ENCODE data around the gene MRPL1. TPM values are rescaled to one million over a fixed set of nuclear protein-coding genes. Genes with fewer than 3 reads are reported as not detected.
A peak's percentile ranks its signal among the peaks of the same experiment; 100 is the strongest.
"Not testable (repeated sequence)": the region's sequence is repeated elsewhere in the genome, so short reads cannot be mapped to it uniquely, and the experiment has no call there.

The MRPL1 gene
- total RNA-seq, 1 donor from 2014 or later = 24.9 TPM

DNA sequence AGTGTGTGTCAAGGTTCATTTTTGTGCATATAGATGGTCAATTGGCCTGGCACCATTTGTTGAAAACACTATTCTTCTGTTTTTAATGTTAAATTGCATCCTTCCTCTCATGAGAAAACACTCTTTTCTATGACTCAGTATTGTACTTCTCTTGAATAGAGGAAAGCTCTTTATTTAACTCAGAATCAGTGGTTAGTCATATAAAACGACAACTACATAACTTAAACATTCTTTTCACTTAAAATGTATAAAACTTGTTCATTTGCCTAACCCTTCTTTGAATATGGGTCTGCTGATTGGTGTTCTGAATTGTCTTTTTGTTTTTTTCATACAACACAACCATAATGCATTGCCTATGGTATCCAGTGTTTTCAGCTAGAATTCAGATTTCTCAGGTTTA lies 17.2 kb upstream of the MRPL1 start:
- DNase-seq (ENCODE audit: low spot score) (no peak), ATAC-seq (no peak)
- intact Hi-C loops (cut with DNase I) = no loop called here

DNA sequence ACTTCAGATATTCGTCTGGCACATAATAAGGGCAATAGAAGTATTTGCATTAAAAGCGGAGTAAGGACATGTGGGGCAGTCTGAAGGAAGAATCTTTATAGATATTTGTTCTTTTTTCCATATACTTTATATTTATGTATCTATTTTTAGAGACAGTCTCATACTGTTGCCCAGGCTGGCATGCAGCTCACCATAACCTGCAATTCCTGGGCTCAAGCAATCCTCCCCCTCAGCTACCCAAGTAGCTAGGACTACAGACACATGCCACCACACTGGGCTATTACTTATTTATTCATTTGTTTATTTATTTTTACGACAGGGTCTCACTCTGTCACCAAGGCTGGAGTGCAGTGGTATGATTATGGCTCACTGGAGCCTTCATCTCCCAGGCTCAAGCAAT lies 16.7 kb upstream of the MRPL1 start:
- ATAC-seq = no peak
- intact Hi-C loops (cut with DNase I) = loop anchor here (2.0 kb wide), 1 partner anchor 51 kb away; no protein-coding TSS in a partner anchor
- DNase-seq (ENCODE audit: low spot score) = no peak

DNA sequence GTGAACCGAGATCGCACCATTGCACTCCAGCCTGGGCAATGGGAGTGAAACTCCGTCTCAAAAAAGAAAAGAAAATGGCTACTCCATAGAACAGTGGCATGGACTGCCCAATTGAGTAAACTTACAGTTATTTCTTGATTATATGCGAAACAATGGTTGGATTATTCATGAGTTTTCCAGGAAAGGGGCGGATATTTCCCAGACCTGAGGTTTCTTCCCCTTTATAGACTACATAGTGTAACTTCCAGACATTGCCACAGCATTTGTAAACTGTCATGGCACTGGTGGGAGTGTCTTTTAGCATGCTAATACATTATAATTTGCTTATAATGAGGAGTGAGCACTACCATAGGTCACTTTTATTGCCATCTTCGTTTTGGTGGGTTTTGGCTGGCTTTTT lies 14.1 kb upstream of the MRPL1 start:
- ATAC-seq (no peak), DNase-seq (ENCODE audit: low spot score) (no peak)
- intact Hi-C loops (cut with DNase I) = no loop called here

DNA sequence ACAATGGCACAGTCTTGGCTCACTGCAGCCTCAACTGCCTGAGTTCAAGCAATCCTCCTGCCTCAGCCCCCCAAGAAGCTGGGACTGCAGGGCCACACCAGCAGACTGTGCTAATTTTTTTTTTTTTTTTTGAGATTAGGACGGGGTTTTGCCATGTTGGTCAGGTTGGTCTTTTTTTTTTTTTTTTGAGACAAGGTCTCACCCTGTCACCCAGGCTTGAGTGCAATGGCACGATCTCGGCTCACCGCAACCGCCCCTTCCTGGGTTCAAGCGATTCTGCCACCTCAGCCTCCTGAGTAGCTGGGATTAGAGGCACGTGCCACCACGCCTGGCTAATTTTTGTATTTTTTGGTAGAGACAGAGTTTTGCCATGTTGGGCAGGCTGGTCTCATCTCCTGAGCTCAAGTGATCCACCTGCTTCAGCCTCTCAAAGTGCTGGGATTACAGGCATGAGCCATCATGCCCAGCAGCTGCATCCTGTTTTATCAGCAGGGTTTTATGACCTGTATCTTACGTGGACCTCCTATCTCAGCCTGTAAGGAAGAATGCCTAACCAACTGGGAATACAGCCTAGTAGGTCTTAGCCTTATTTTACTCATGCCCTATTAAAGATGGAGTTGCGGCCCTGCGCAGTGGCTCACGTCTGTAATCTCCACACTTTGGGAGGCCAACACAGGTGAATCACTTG lies 13.2 kb upstream of the MRPL1 start:
- DNase-seq (ENCODE audit: low spot score) (no peak), ATAC-seq (no peak)
- intact Hi-C loops (cut with DNase I) = no loop called here

DNA sequence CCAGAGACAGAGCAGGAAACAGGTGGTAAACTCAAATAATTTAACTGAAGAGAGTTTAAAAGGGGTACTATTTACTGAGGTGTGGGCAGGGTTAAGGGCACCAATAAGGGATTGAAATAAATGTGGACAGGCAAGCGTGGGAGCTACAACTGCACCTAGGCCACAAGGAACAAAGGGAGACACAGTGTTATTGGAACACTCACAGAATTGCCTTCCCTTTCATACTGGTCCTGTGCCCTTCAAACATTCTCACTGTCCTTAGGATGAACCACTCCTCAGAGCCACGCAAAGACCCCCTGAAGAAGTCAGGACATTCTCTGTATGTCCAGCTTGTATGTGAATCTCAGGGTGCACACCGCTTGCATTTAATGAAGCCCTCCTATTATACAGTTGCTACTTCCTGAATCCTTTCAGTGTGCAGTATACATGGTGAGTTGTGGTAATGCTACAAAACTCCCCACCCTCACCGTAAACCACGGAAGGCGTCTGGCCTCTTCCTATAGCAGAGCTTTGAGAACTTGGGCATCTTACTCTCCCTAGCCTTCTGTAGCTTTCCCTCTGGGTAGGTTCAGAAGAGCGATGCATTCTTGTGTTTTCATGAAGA lies 9.6 kb upstream of the MRPL1 start:
- ATAC-seq (peak; percentile 41), DNase-seq (ENCODE audit: low spot score) (no peak)
- intact Hi-C loops (cut with DNase I) = no loop called here

DNA sequence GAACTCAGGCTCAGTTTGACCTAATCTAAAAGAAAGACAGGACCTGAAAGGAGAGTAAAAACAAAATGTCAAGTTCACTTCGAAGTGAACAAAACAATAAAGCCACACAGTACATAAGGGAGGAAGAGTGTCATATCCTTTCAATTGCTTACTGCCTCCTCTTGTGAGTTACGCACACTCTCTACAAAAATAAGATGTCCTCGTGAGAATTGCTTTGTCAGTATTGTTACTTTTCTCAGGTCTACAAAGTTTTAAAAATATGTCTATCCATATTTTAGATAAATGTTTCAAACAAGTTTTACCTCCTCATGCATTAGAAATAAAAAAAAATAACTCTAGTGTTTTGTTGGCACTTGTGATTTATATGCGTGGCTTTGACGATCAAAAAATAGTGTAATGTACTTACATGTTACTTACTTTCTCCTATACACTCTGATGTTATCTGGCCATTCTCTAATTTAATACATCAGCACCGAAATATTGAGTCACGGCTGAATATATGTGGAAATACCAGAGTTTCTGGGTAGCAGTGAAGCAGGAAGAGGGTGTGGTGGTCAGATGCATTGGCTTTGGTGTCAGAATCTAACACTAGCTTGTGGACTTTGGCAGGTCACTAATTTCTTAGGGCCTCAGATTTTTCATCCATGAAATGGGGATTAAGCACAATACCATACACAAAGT lies 8.1 kb upstream of the MRPL1 start:
- intact Hi-C loops (cut with DNase I) = no loop called here
- ATAC-seq (peak; percentile 55), DNase-seq (ENCODE audit: low spot score) (no peak)

DNA sequence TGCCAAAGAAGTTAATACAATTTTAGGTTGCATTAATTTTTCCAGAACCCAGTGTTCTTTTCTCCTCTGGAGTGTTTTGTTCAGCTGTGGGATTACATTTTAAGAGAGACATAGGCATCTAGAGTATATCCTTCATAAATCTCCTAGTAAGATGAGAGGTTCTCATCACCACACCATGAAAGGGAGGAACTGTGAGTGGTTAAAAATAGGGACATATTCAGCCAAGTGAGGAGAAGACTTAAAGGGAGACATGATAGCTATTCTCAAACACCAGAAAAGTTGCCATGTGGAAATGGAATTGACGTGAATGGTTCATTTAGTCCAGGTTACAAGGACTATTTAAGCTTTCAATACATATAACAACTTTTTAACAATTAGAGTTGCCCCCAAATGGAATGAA lies 6.5 kb upstream of the MRPL1 start:
- ATAC-seq (no peak), DNase-seq (ENCODE audit: low spot score) (no peak)
- intact Hi-C loops (cut with DNase I) = no loop called here

DNA sequence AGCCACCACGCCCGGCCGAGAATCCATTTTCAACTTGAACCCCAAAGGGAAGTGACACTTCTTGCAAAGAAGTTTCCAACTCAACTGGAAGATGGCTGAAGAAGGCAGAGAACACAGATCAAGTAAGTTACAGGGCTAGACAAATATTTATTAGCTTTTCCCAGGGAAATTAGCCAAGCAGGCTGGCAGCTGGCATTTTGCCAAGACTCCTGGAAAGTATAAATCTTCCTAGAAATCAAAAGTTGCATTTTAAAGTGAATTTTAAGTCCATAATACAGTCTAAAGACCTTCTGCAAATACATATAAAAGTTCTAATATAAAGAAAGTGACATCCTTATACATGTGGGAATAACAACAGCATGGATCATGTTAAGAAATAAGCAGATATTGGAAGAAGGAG lies 3.4 kb upstream of the MRPL1 start:
- intact Hi-C loops (cut with DNase I) = no loop called here
- no peak for ATAC-seq
- DNase-seq (ENCODE audit: low spot score) = no peak

DNA sequence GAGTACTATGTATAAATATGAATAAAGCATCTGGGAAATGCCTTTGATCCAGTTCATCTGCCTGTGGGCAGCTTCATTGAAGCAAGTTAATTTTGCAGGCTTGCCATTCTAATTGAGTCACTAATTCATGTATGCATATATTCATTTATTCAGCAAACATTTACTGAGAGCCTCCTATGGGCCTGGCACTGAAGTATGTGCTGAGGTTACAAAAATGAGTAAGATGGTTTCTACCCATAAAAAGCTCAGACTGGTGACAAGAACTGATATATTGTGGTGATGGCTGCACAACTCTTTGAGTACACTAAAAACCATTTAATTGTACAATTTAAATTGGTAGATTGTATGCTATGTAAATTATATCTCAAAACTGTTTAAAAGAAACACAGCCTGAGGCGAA lies 1.1 kb upstream of the MRPL1 start:
- intact Hi-C loops (cut with DNase I) = loop anchor here (5.0 kb wide), 1 partner anchor 44 kb away; the partner anchor contains the start of gene CNOT6L
- no peak for ATAC-seq
- DNase-seq (ENCODE audit: low spot score) = no peak

DNA sequence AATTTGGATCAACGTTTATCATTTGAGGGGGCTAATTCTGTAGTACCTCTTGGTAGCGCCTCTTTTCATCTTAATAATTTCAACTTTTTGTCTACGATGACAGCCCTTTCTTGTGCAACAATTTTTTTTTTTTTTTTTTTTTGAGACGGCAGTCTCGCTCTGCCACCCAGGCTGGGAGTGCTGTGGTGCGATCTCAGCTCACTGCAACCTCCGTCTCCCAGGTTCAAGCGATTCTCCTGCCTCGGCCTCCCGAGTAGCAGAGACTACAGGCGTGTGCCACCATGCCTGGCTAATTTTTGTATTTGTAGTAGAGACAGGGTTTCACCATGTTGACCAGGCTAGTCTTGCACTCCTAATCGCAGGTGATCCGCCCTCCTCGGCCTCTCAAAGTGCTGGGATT lies 711 bp downstream of the MRPL1 start:
- intact Hi-C loops (cut with DNase I) = loop anchor here (5.0 kb wide), 1 partner anchor 46 kb away; the partner anchor contains the start of gene CNOT6L
- not testable (repeated sequence) for DNase-seq (ENCODE audit: low spot score); ATAC-seq

DNA sequence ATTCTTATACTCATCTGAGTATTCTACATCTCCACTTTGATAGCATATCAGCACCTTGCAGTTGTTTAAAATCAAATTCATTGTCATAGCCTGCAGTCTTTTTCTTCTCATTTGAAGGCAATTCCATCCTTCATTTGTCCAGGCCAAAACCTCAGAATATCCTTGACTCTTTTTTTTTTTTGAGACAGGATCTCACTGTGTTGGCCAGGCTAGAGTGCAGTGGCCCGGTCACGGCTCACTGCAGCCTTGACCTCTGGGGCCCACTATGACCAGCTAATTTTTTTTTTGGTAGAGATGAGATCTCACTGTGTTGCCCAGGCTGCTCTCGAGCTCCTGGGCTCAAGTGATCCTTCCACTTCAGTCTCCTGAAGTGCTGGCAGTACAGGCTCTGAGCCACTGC lies 2.6 kb downstream of the MRPL1 start:
- ATAC-seq = no peak
- no peak for DNase-seq (ENCODE audit: low spot score)
- intact Hi-C loops (cut with DNase I) = no loop called here

DNA sequence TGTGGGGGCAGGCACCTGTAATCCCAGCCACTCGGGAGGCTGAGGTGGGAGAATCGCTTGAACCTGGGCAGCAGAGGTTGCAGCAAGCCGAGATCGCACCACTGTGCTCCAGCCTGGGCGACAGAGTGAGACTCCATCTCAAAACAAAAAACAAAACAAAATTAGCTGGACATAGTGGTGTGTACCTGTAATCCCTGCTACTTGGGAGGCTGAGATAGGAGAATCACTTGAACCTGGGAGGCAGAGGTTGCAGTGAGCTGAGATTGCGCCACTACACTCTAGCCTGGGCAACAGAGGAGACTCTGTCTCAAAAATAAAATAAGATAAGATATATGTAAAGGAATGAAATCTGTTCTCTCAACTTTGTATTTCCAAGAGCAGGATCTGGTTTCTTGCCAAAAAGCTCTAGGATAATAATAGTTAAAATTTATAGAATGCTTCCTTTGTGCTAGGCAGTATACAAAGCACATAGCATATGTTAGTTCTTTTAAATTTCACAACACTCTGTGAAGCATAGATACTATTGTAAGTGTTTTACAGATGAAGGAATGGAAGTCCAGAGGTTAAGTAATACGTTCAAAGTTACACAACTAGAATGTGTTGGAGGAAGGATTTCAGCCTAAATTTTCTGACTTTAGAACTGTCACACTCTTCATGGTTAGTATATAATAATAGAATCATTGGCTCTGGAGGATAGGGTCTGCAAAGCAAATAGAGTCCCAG lies 10.3 kb downstream of the MRPL1 start:
- DNase-seq (ENCODE audit: low spot score) (no peak), ATAC-seq (no peak)
- intact Hi-C loops (cut with DNase I) = no loop called here

DNA sequence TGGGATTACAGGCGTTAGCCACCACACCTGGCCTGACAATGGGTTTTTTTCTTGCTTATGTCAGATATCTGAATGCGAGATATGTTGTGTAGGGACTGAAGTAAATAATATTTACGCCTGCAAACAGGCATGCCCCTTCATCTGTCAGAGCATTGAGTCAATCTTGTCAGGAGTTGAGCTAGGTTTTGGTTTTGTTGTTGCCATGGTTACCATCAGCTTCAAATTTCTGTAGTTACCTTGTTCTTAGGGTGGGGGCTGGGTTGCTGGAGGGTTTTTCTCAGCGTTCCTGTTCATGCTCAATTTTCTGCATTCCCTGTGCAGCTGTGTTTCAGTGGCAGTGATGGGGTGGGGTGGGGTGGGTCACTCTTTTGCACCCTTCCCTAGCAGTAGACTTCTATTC lies 14.5 kb downstream of the MRPL1 start:
- DNase-seq (ENCODE audit: low spot score) (no peak), ATAC-seq (no peak)
- intact Hi-C loops (cut with DNase I) = no loop called here

DNA sequence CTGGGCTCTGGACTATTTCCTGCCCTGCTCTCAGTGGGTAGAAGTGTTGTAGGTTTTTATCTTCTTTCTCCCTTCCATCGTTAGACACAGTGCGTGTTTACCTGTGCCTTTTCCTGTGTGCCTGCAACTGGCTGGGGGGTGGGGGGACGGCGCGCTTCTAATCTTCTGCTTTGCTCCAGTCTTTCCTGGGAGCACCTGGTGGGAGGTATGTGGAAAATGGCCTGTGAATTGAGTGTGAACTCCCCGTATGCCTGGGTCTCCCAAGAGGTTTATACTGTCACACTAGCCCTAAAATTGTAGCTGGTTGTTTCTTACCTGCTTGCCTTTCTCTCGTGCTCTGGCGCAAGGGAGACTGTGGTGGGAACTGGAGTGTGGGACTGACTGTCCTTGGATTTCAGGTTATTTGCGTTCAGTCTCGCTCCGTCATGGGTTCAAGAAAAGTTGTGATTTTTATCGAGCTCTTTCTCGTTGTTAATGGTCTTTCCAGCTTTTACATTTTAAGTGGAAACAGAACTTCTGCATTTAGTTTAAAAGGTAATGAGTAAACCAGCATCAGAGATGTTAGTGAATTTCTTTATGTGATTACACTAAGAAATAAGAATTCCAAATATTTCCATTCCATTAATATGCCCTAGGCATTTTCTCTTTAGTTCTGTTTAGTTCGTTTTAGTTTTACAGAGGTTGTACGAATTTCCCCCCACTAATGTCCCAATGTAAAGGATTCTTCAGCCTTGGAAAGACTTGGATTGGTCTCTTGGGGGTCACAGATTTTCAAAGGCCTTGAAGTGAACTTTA lies 15.3 kb downstream of the MRPL1 start:
- intact Hi-C loops (cut with DNase I) = no loop called here
- DNase-seq (ENCODE audit: low spot score) (no peak), ATAC-seq (no peak)

DNA sequence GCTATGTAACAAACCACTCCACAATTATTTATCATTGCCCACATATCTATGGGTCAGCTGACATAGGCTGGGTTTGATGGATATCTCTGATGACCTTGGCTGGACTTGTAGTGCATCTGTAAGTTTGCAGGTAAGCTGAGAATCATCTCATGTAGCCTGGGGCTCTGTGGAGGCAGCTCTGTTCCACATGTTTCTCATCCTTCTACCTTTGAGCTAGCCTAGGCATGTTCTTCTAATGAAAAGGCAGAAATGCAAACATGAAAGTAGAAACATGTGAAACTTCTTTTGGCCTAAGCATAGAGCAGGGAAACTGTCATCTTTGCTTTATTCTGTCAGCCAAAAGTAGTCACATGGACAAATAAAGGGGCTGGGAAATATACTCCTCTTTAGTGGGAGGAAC lies 18.2 kb downstream of the MRPL1 start:
- intact Hi-C loops (cut with DNase I) = no loop called here
- no peak for ATAC-seq
- DNase-seq (ENCODE audit: low spot score) = no peak

DNA sequence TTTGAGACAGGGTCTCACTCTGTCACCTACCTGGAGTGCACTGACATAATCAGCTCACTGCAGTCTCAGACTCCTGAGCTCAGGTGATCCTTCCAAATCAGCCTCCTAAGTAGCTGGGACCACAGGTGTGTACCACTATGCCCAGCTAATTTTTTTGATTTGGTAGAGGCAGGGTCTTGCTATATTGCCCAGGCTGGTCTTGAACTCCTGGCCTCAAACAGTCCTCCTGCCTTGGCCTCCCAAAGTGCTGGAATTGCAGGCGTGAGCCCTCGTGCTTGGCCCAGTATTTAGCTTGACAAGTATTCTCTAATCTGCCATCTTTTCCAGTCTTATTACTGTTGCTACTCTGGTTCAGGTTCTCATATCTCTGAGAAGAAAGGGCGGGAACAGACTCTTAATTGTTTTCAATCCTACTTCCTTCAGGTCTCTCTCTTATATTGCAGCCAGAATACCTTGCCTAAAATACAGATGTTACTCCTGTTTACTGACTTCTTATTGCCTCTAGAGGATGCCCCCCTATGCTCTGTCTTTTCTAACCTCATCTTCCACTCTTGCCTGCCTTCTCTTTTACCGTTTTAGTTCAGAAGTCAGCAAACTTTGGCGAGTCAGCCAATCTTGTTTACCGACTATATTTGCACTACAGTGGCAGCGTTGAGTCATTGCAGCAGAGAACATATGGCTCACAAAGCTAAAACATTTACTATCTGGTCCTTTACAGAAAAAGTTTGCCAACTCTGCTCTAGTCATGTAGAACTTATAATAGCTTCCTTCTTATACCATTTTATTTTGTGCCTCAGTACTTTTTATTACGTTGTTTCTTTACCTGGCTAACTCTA lies 19.0 kb downstream of the MRPL1 start:
- intact Hi-C loops (cut with DNase I) = no loop called here
- ATAC-seq = no peak
- no peak for DNase-seq (ENCODE audit: low spot score)

DNA sequence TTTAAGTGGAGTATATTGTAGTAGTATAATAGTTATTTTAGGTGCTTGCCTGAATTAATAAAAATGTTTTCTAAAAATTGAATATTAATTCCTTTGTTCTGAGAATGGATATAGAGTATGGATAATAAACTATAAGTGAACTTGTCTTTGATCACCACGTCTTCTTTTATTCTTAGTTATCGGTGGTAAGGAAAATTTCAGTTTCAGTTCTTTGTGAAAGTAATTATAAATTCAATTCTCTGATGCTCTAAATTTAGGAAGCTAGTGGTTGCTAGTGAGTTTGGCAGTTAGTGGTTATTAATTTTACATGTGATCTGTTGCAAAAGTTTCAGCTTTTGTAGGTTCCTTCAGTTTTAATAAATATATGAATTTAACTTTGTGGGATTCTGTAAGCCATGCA lies 30.8 kb downstream of the MRPL1 start:
- intact Hi-C loops (cut with DNase I) = no loop called here
- ATAC-seq (no peak), DNase-seq (ENCODE audit: low spot score) (no peak)

DNA sequence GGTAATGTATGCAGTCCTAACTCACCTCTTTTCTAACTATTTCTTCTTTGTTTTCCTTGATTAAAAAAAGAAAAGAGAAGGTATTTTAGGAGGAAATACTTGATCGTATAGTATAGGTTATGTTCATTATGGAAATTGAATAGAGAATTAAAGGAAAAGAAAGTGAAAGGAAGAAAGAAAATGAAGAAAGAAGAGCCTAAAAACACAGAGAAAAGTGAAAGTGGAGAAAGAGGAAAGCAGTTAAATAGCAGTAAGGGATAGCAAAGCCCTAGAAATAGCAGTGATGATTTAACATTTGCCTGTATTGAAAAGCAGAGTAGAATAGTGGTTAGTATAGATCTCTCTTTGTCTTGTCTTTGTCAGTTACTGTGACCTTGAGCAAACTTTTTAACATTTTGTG lies 37.0 kb downstream of the MRPL1 start:
- intact Hi-C loops (cut with DNase I) = no loop called here
- DNase-seq (ENCODE audit: low spot score) = no peak
- ATAC-seq = no peak

All from sciatic nerve (tissue), 2 donors.